ENCODE measurements around the gene CGA. TPM values are rescaled to one million over a fixed set of nuclear protein-coding genes. Genes with fewer than 3 reads are reported as not detected.
A peak's percentile ranks its signal among the peaks of the same experiment; 100 is the strongest.

The CGA gene
- total and polyA plus RNA-seq, 4 donors: not detected

- H3K9ac ChIP-seq (ENCODE audit: insufficient read depth in 1 of 2, low read length in 2 of 2): no peak overlapping the region
- no peak for ATAC-seq (ENCODE audit: insufficient read depth, low FRiP score)
- no peaks in the 10 kb centered on the region for H3K4me1 ChIP-seq (ENCODE audit: control insufficient read depth in 5 of 5, insufficient read depth in 5 of 5, low read length in 5 of 5)
- no peak for DNase-seq
- no peak overlapping the region for H3K27ac ChIP-seq (ENCODE audit: low read depth in 1 of 2, low read length in 1 of 2)
- no peak overlapping the region for H3K4me3 ChIP-seq
- 66 to 69% methylated on average over 3 of the region's 3 CpGs for WGBS, 2 donors
- no peaks in the 10 kb centered on the region for H3K36me3 ChIP-seq (ENCODE audit: control insufficient read depth in 4 of 4, insufficient read depth in 4 of 4, low read length in 4 of 4)
- no peaks in the 10 kb centered on the region for H3K9me3 ChIP-seq (ENCODE audit: control insufficient read depth in 4 of 4, insufficient read depth in 3 of 4, low read length in 3 of 4)
- TF ChIP-seq CTCF (IDR thresholded peaks at IDR 0.05; ENCODE audit: control extremely low read depth, extremely low read depth): no peak
- H3K27me3 ChIP-seq (ENCODE audit: control insufficient read depth in 3 of 3, insufficient read depth in 3 of 3, low read length in 2 of 3): no peaks in the 10 kb centered on the region
Observed at GRCh38 chr6:87068795-87069194, 26.1 kb downstream of the CGA start.

- H3K4me1 ChIP-seq (ENCODE audit: control insufficient read depth in 5 of 5, insufficient read depth in 5 of 5, low read length in 5 of 5): no peaks in the 10 kb centered on the region
- no peak for ATAC-seq (ENCODE audit: insufficient read depth, low FRiP score)
- H3K9ac ChIP-seq (ENCODE audit: insufficient read depth in 1 of 2, low read length in 2 of 2): no peak overlapping the region
- peak; percentile 51 to 86 (median 81) for DNase-seq
- no peaks in the 10 kb centered on the region for H3K27me3 ChIP-seq (ENCODE audit: control insufficient read depth in 3 of 3, insufficient read depth in 3 of 3, low read length in 2 of 3)
- no peaks in the 10 kb centered on the region for H3K36me3 ChIP-seq (ENCODE audit: control insufficient read depth in 4 of 4, insufficient read depth in 4 of 4, low read length in 4 of 4)
- H3K4me3 ChIP-seq: no peak overlapping the region
- WGBS, 2 donors: 32 to 34% methylated on average over 7 of the region's 7 CpGs
- no peak overlapping the region for H3K27ac ChIP-seq (ENCODE audit: low read depth in 1 of 2, low read length in 1 of 2)
- peak; percentile 11 for TF ChIP-seq CTCF (IDR thresholded peaks at IDR 0.05; ENCODE audit: control extremely low read depth, extremely low read depth)
- no peaks in the 10 kb centered on the region for H3K9me3 ChIP-seq (ENCODE audit: control insufficient read depth in 4 of 4, insufficient read depth in 3 of 4, low read length in 3 of 4)
Observed at GRCh38 chr6:87066449-87067333, 28.2 kb downstream of the CGA start.

GRCh38 chr6:87065117-87065516, 29.8 kb downstream of the CGA start:
- WGBS, 2 donors: 81 to 89% methylated on average over 5 of the region's 5 CpGs
- Histone ChIP-seq H3K27ac (ENCODE audit: low read depth in 1 of 2, low read length in 1 of 2) (no peak overlapping the region), H3K9ac (ENCODE audit: insufficient read depth in 1 of 2, low read length in 2 of 2) (no peak overlapping the region), H3K4me1 (ENCODE audit: control insufficient read depth in 5 of 5, insufficient read depth in 5 of 5, low read length in 5 of 5) (no peaks in the 10 kb centered on the region), H3K9me3 (ENCODE audit: control insufficient read depth in 4 of 4, insufficient read depth in 3 of 4, low read length in 3 of 4) (no peaks in the 10 kb centered on the region), H3K36me3 (ENCODE audit: control insufficient read depth in 4 of 4, insufficient read depth in 4 of 4, low read length in 4 of 4) (no peaks in the 10 kb centered on the region), H3K27me3 (ENCODE audit: control insufficient read depth in 3 of 3, insufficient read depth in 3 of 3, low read length in 2 of 3) (no peaks in the 10 kb centered on the region), H3K4me3 (no peak overlapping the region)
- no peak for TF ChIP-seq CTCF (IDR thresholded peaks at IDR 0.05; ENCODE audit: control extremely low read depth, extremely low read depth)
- ATAC-seq (ENCODE audit: insufficient read depth, low FRiP score): no peak
- DNase-seq: no peak
